Mammary epithelial cell (primary cell): ENCODE measurements around the gene LRP2.

Source experiments
- EZH2 ChIP-seq: IDR thresholded peaks from 2 replicates; pipeline ENCODE4 v1.6.1; 2012; ENCODE audit warnings: low read length, inconsistent platforms, borderline replicate concordance
- TF ChIP-seq, protein P1 (sequence below), 2 donors: IDR thresholded peaks in 1 of 2; conservative IDR thresholded peaks in 1 of 2; 2 replicates each; pipeline ENCODE4 v1.5.1; 2011 to 2012; ENCODE audit warnings: inconsistent platforms in 2 of 2, low read length in 2 of 2, mild to moderate bottlenecking in 2 of 2, control low read depth in 1 of 2, low read depth in 1 of 2; ENCODE audit not compliant: insufficient read depth in 1 of 2; ENCODE audit errors: extremely low read depth in 1 of 2

DNA sequence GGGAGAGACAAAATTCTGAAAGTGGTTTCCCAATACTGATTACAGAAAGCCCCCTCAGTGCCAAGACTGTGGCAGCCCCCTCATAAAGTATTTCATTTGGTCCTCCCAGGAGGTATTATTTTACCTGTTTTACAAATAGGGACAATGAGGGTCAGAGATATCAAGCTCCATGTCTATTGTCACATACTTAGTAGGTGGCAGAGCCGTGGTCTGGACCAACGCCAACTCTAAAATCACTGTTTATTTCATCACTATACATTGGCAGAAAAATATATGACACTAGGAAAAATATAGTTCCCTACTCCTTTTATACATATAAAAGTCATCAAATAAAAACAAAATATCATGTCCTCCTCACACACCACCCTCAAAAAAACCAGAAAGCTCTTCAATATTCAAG lies 224.4 kb downstream of the LRP2 start:
- TF ChIP-seq, protein P1, sequence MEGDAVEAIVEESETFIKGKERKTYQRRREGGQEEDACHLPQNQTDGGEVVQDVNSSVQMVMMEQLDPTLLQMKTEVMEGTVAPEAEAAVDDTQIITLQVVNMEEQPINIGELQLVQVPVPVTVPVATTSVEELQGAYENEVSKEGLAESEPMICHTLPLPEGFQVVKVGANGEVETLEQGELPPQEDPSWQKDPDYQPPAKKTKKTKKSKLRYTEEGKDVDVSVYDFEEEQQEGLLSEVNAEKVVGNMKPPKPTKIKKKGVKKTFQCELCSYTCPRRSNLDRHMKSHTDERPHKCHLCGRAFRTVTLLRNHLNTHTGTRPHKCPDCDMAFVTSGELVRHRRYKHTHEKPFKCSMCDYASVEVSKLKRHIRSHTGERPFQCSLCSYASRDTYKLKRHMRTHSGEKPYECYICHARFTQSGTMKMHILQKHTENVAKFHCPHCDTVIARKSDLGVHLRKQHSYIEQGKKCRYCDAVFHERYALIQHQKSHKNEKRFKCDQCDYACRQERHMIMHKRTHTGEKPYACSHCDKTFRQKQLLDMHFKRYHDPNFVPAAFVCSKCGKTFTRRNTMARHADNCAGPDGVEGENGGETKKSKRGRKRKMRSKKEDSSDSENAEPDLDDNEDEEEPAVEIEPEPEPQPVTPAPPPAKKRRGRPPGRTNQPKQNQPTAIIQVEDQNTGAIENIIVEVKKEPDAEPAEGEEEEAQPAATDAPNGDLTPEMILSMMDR (conservative IDR thresholded peaks at IDR 0.05 in 1 of 2, IDR thresholded peaks at IDR 0.05 in 1 of 2; ENCODE audit: extremely low read depth in 1 of 2, insufficient read depth in 1 of 2, low read depth in 1 of 2, low read length in 2 of 2): no peak
- TF ChIP-seq EZH2: no peak
